HG02884 (cell line): Measurements from ENCODE around the gene KRT13.
"Not testable (repeated sequence)": the region's sequence is repeated elsewhere in the genome, so short reads cannot be mapped to it uniquely, and the experiment has no call there.

Experiments used
- ATAC-seq: cut with Tn5 transposase; IDR thresholded peaks from one replicate; pipeline ENCODE4 v1.9.1; 2021; ENCODE audit warnings: mild to moderate bottlenecking, moderate library complexity; ENCODE audit not compliant: unreplicated experiment

The KRT13 gene

DNA sequence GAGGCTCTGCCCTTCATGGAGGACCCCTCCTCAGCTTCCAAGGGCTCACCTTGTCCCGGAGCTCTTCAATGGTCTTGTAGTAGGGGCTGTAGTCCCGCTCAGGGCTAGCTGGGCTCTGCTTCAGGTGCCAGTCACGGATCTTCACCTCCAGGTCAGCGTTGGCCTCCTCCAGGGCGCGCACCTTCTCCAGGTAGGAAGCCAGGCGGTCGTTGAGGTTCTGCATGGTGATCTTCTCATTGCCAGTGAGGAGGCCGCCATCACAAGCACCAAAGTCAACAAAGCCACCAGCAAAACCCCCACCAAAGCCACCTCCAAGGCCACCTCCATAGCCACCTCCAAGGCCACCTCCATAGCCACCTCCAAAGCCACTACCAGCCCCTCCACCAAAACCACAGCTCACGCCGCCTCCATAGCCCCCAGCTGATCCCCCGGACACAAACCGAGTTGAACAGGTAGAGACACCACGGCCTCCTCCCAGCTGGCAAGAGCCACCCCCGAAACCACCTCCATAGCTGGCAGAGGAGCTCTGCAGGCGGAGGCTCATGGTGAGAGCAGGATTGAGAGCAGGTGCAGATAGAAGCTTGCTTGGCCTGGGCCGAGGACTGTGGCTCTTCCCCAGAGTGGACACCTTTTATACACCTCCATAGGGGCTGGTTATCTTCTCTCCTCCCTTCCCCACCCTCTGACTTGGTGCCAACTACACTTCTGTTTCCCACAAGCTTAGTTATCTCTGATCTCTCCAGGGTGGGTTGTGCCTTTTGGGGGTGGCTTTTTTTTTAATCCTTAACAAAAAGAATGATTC, at the start of gene KRT13:
KRT13 (minus strand) TSS at position 606 of the 802 bp plus-strand sequence; CDS start at position 544, 62 bp downstream.
- no peak for ATAC-seq

DNA sequence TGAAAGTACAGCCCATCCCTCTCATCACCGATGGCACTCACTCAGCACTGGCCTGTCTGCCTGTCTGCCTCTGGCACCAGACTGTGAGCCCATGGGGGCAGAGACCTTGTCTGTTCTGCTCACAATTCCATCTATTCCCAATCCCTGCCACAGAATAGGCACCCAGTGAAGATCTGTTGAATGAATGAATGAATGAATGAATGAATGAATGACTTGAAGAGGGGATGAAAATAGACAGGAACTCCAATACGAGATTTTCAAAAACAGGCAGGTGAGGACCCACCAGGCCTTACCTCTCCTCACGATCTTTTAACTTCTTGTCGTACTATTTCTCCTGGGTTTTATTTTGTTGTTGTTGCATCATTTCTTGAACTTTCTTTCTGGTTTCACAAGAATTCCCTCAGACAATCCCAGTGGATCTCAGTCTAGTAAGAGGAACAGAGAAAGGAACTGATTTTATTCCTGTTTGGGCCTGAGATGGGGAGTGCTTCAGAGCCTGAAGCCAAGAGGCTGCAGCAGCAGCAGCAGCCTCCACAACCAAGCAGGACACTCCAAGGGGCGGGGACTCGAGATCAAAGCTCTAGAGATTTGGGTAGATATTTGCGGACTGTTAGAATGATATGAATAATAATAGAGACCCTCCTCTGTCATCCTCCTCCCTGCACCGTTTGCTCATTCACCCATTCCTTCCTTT, 48.7 kb upstream of the KRT13 start:
- no peak for ATAC-seq

DNA sequence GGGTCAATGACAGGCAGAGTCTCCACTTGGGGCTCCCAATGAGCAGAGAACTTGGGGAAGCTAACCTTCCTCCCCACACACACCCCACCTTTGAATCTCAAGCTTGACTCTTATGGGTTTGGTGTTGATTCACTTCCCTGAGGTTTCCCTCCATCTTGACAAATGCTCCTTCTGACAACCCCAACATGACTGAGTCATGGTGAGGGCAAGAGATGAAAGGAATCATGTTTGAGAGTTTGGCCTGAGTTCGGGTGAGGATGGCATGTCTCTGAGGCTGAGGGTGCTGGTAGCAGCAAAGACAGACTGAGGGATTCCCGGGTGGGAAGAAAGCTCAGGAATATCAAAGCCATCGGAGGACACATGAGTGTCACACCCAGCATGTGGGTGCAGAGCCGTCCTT, 47.8 kb upstream of the KRT13 start:
- ATAC-seq, result no peak

DNA sequence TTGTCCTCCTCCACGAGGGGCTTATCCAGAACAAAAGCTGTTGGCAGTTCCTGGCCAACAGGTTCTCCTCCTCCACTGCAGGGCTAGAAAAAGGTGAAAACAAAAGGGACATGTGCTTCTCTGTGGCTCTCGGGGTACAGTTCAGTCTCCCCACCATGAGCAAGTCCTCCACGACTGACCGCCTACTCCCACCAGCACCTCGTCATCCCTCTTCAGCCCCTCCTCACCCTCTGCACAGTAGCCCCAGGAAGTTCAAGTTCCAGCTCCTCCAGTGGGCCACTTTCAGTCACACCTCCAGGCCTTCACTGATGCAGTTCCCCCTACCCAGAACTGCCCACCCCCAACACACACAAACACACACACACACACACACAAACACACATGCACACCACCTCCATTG, 47.0 kb upstream of the KRT13 start:
- no peak for ATAC-seq

DNA sequence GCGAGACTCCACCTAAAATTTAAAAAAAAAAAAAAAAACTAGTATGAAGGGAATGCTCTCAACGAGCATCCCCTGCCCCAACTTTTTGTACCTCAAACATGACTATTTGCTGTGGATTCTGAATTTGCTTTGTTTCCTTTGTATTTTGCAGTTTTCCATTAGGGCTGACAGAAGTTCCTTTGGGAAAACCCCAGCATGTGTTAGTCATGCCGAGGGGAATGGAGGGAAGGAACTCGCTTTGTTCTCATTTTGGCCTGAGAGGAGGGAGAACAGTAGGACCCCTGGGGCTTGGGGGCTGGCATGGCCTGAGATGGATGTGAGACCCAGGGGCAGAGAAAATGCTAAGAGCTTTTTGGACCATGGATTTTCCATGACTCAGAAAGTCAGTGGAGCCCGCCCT, 46.0 kb upstream of the KRT13 start:
- ATAC-seq, result no peak

DNA sequence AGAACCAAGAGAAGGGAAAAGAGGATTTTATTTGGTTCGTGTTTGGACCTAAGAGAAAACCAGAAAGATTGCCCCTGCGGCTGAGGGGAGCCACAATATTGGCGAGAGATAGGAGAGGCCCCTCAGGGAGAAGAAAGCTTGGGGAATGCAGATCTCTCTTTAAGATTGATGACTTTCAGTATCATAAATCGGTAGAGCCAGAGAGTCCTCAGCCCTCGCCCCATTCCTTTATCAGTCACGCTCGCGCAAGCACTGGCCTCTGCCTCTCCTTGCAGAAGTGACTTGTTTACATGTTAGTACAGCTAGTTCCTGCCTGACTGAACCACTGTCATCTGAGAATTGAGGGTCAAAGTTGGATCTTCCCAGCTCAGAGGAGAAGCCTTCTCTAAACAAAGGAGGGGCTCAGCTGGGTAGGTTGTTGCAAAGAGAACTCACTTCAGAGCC, 44.2 kb upstream of the KRT13 start:
- no peak for ATAC-seq

DNA sequence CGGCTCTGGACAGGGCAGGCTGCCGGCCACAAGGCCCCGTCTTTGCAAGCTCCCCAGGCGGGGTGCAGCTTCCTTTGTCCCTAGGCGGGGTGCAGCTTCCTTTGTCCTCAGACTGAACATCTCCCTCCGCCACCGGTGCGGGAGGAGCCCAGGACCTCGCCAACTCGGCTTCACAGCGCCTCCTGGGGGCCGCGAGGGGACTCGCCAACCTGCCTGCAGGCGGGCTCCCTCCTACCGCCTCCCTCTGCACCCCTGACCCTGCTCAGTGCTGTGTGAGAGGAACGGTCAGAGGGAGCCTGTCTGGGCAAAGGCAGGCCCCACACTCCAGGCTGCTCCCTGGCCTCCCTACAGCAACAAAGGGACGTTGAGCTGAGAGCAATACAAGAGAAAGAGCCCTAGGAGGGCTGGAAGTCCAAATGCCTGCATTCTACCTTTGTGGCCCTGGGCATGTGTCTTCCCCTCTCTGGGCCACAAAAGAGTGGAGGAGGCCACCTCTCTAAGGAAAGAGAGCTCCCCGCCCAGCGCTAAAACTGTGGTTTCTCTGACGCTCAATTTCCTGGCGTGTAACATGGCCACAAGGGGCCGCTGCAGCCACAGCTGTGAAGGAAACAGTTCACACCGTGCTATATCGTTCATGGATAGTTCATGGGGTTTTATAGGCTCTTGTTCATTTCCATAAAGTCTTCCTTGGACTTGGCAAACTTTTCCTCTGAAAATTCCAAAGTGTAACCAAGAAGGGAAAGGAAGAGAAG, 43.6 kb upstream of the KRT13 start:
- no peak for ATAC-seq

DNA sequence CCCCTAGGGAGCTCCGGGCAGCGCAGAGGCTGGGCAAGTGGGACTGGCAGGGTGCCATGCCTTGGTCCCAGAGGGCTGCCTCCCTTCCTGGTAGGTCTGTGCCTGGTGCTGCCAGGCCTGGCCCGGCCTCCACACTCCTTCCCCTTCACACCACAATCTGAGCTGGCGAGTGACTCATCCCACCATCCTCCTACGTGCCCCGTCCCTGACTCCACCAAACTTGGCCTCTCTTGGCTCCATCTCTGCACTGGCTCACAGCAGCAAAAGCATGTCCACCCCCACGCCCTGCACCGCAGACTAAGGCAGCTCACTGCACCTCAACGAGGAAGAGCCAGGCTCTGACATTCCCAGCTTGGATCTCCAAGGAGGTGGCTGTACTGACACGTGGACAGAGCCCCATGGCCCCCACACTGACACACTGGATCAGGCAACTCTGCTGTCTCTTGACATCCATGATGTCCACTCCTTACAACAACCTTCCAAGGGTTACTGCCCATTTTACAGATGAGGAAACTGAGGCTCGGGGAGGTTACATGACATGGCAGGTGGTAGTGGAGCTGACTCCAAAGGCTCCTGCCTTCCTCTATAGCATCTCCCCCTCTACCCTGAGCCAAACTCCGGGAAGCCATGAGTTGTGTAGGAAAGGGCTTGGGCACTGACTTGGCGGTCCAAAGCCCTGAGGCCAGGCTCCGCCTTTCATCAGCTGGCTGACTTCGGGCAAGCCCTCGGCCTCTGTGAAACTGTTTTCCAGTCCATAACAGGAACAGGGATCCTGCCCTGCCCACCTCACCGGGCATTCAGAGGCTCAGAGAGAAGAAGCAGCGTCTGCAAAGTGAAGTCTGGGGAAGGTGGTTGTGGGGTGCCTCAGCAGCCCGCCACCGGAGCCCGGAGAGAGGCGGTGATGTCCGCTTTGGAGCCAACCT, 42.8 kb upstream of the KRT13 start:
- ATAC-seq, result no peak

DNA sequence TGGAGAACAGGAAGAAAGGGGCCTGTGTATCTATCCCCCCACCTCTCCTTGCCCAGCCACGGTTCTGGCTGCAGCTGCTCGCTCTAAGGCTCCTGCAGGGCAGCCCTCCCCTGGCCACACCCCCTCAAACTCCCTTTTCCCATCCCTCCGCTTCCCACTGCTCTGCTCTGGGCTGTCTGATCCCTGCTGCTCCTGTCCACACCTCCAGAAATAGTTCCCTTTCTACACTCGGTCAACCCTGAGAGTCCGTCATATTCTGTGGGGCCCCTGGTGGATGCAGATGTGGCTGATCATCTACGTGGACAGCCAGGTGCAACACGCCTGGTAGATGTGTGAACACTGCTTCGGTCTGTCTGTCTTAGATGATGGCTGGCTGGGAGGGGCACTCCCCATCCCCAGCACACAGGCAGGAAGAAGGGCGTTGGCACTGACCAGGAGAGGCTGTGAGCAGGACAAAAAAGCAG, 42.0 kb upstream of the KRT13 start:
- ATAC-seq, result no peak

DNA sequence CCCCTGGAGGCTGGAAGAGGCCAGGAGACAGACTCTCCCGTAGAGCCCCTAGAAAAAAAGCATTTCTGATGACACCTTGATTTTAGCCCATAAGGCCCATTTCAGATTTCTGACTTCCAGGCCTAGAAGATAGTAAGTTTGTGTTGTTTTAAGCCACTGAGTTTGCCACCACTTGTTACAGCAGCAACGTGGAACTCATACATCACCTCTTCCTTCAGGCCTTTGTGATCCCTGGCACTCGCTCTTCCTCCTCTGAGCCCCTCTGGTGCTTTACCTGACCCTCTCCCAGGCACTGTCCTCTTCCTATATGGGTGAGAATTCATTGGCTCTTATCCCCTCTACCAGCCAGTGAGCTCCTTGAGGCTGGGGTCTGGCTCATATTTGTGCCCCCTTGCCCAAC, 41.4 kb upstream of the KRT13 start:
- ATAC-seq, result no peak

DNA sequence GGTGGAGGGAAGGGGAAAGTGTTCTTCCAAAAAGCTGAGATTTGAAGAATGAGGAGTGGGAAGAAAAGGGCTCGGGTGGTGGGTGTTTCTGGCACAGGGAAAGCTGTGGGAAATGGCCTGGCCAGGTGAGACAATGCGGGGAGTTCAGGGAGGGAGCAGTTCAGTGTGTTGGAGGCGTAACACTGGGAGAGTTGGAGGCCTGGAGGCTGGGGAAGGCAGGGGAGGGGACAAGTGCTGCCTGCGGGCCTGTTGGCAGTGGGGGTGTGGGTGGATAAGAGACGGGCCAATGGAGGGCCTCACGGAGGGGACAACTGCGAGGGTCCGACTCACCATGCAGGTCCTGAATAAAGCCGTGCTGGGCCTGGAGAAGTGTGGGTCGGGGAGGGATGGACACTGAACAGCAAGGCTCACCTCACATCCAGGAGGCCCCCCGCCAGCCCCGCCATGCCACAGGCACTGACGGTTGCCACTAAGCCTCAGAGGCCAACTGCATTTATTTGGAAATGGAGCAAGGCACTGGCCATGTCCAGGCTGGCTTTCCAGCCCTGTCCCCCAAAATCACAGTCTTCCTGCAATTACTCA, 40.5 kb upstream of the KRT13 start:
- ATAC-seq, result no peak

DNA sequence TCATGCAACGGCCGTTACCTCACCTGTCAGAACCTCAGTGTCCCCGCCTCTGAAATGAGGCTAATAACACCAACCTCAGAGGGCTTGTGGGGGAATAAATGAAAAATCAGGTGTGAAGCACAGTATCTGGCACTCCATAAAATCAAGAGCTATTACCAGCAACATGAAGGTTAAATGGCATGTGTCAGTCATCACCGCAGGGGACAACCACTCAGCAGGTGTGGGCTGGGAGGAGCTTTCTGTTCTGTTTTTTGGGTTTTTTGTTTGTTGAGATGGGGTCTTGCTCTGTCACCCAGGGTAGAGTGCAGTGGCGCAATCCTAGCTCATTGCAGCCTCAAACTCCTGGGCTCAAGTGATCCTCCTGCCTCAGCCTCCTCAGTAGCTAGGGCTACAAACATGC, 39.5 kb upstream of the KRT13 start:
- ATAC-seq, result no peak

DNA sequence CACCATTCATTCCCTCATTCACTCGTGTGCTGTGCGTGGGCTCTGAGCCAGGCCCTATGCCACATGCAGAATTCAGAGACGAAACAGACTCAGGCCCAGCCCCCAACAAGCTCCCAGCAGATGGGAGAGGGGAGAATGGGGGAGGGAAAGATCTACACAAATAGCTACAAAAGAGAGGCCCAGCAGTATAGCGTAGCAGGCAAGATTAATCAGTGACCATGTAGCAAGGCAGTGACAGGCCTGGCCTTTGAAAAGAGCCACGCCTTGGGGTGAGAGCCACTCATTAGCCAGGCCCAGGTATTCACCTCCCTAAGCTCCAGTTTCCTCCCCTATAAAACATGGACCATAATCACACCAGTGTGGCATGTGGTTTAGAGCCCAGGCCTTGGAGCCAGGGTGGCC, 39.1 kb upstream of the KRT13 start:
- ATAC-seq, result no peak

DNA sequence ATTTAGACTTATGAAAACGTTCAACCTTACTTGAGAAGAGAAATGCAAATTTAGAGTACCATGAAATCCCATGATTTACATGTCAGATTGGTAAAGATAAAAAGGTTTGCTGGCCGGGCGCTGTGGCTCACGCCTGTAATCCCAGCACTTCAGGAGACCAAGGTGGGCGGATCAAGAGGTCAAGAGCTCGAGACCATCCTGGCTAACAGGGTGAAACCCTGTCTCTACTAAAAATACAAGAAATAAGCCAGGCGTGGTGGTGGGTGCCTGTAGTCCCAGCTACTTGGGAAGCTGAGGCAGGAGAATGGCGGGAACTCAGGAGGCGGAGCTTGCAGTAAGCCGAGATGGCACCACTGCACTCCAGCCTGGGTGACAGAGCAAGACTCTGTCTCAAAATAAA, 37.4 kb upstream of the KRT13 start:
- ATAC-seq, result not testable (repeated sequence)

DNA sequence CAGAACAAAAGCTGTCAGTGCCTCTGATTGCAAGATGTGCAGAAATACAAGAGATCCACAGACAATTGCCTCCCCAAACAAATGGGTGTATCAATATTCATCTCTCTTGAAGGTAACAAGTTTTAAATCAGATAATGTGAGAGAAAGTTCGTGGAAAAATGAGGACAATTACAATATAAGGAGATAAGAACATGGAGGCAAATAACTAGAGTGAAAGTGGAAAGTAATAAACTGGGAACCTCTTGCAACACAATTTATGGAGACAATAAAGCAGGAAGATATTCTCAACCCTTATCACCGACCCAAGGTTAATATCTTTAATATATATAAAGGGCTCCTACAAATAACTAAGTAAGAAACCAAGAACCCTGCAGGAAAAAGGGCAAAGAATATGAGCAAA, 36.9 kb upstream of the KRT13 start:
- no peak for ATAC-seq

DNA sequence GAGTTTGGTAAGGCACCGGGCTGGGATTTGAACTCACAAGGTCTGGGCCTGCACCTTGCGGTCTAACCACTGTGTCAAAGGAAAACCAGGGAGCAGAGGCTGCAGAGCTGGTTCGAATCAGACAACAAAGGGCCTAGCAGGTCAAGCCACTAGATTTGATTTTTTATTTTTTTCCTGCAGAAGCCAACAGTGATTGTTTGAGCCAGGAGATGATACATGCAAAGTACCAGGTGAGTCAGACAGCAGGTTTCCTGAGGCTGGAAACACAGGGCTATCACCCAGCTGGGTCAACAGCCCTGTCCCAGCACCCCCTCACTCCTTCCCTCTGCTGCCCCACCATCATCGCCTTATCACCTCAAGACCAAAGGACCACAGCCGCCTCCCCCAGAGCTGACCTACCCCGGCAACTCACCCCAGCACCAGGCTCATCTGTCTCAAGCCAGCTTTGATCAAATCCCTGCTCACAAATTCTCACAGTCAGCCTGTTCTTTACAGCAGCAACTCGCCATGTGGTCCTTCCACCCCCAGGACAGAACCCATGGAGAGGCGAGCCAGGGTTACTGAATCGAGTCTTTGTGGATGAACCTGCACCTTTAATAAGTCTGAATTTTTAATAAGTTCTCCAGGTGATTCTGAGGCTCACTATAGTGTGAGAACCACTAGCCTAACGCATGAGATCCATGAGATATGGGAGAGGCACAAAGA, 35.7 kb upstream of the KRT13 start:
- ATAC-seq, result no peak

DNA sequence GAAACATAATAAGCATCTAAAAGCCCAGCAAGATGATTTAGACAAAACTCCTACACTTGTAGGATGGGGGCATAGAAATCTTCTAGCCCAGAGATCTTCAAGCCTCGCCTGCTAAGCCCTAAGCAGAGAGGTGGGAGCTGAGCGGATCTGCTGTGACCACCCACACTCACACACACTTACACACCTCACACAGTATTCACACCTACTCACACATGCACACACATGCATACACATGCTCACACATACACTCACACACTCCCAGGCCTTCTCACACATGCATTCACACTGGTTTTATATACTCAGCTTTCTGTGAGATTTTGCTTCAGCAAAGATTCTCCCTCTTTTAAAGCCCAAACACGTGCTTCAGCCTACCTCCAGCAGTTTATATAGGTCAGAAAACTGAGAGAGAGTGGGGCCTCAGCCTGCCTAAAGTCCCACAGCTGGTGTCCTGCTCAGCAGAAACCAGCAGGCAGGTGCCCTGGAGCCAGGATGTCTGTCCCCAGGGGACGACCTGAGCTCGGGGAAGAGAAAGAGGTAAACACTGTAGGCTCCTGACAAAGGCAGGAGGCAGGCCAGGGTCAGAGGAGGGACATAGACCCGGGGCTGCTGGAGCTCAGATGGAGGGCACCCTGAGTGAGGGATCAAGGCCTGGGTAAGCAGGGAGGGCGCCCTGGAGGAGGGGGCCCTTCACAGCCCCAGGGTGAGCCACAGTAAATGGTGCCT, 34.7 kb upstream of the KRT13 start:
- no peak for ATAC-seq

DNA sequence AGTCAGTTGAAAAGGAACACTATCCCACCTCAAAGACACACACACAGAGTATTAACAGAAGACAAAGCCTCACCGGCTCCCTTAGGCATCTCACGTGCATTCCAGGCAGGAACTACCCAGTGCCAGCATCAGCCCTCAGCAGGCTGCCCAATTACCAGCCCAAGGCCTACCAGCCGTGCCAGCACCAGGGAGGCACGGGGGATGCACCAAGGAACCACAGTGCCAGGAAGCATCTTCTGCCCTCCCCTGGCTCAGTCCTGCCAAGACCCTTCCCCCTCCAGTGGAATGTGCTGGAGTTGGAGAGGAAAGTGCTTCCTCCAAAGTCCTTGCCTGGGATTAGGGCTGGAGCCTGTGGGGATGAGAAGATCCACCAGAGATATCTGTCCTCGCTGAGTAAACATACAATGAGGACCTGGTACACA, 33.7 kb upstream of the KRT13 start:
- no peak for ATAC-seq

DNA sequence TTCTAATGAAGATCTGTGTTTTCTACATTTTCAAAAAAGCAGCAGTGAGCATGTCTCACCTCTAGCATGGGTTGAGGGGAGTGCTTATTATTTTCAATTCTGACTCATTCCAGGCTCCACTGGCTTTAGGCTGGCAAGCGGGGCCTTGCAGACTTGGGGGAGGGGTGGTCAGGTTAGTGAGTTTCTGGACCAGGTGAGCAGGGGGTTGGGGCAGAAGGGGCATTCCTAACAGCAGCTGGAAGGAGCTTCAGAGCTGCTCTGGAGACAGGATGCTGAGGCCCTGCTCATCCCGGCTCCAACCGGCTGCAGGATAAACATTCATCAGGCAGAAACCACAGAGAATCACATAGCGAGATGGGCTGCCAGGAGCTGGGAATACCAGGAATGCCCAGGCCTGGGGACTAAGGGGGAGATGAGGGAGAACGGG, 33.2 kb upstream of the KRT13 start:
- ATAC-seq, result no peak
